Measurements from ENCODE around the gene NUDCD2.

NUDCD2 gene, protein sequence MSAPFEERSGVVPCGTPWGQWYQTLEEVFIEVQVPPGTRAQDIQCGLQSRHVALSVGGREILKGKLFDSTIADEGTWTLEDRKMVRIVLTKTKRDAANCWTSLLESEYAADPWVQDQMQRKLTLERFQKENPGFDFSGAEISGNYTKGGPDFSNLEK

DNA sequence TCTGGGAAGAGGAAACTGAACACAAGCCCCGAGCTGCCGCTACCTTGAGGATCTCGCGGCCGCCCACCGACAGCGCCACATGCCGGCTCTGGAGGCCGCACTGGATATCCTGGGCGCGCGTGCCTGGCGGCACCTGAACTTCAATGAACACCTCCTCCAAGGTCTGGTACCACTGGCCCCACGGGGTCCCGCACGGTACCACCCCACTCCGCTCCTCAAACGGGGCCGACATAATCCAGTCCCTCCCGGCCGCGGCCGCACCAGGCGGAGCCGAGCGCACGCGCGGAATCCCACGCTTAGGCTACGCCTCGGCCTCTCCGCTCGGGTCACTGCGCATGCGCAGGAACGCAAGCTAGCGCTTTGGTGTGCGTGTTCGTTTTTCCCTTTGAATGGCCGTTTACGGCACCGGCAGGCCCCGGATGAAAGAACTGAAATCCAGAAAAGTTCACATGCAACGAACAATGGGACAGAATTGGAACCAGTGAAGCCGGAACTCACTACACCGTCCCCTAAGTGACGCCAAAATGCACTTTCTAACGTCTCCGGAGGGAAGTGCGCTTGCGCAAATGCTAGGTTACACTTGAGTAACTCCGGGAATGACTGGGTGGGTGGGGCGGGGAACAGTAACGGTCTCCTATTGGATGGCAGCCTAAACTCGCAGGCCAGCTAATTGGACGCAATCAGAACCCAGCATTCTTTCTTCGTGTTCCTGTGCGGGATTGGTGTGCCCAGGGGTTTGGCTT lies at the start of gene NUDCD2:
NUDCD2 (minus strand) TSS at position 284 of the 743 bp plus-strand sequence; CDS start at position 232, 52 bp downstream.
- peak; percentile 99 for DNase-seq

- no peak for DNase-seq
Observed at GRCh38 chr5:163509291-163509951, 49.5 kb upstream of the NUDCD2 start.

DNA sequence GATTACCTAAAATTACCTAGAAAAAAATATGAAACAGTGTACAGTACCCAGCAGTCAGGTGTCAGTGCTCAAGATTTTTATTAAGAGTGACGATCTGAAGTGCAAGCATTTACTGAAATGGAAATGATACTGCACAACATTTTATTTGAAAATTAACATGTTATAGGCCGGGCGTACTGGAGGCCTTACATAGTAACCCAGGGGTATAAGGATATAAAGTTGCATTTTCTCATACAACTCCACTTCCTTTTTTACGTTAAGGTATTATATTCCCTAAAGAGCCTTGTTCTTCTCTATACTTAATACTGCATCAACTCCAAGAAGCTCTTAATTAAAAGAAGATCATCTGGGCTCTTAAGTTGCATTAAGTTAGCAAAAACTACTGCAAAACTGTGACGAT lies 48.9 kb upstream of the NUDCD2 start:
- no peak for DNase-seq

- no peak for DNase-seq
Observed at GRCh38 chr5:163506726-163507125, 46.8 kb upstream of the NUDCD2 start.

DNA sequence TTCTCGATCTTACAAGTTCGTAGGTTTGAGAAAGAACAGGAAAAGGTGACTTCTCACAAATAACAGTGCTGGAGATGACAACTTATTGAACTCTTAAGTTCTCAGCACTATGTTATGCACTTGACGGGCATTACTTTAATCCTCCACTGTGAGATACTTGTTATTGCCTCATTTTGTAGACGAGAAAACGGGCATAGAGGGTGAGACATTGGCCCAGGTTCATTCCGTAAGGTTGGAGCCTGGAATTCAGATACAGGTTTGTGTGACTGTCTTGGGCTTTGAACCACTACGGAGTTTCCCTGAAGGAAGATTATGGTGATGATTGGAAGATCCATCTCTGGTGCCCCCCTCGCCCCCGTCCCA lies 46.2 kb upstream of the NUDCD2 start:
- no peak for DNase-seq

GRCh38 chr5:163505368-163506094 lies 45.6 kb upstream of the NUDCD2 start, which contains the start of gene MAT2B:
Gene MAT2B (plus strand): TSS chr5:163505619. CDS start chr5:163505687, 68 bp downstream.
- peak; percentile 83 for DNase-seq

DNA sequence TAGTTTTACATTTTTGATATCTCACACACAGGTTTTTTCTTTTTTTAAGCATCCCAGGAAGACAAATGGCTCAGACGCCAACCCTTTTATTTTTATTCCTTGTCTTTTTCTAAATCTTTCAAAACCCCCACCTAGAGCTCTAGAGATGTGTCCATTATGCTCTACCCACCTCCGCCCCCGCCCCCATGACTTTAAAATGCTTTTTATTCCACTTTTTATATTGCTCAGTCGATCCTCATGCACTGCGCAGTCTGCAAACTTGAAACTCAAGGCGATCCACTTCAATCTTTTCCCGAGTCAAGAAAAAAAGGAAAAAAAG lies 45.1 kb upstream of the NUDCD2 start:
- DNase-seq = no peak

GRCh38 chr5:163504079-163504931 lies 44.4 kb upstream of the NUDCD2 start:
- no peak for DNase-seq

GRCh38 chr5:163503106-163504078 lies 43.5 kb upstream of the NUDCD2 start:
- DNase-seq = peak; percentile 27

DNA sequence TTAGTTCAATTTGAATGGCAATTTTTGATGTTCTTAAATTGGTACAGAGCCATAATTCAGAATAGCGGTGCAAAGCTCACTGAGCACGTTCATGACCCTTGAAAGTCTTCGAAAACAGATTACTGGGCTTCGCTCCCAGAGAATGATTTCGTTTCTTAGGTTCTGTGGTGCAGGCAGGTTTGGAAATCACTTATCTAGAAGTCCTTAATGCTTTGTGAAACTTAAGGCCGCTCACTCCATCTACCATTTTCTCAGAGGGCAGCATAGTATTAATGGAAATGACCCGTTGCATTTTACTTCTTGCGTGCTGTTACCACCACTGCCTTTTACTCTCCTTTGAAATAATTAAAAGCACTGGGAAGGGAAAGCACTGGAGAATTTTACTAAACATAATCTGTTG lies 42.6 kb upstream of the NUDCD2 start:
- DNase-seq = no peak

DNA sequence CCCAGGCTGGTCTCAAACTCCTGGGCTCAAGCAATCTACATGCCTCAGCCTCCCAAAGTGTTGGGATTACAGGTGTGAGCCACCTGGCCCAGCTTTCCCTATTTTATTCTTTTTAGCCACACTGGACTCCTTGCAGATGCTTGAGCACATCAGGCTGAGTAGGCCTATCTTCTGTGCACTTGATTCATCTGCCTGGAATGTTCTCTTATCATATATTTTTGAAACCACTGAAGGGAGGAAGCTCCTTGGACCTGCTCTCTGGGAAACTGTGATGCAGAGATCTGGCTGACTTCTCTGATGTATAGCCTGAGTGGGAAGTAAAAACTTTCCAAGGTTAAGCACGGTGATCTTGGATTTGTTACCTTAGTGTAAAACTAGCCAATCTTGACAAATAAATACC lies 39.0 kb upstream of the NUDCD2 start:
- no peak for DNase-seq

DNA sequence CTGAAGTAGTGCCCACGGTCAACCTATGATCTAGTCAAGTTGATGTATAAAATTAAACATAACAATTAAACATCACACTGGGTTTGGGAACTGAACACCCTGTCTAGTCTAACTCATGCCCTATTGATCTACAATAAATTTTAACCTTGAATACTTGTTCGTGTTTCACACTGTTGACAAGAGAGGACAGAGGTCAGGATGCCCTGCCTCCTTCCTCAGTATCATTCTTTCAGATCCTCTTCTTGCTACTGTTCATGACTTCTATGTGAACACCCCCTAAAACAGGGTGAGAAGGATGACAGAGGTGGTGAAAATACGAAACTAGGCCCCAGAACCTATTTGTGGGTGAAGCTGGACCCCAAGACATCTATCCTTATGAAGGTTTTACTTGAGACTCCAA lies 37.4 kb upstream of the NUDCD2 start:
- DNase-seq = no peak

- no peak for DNase-seq
Observed at GRCh38 chr5:163496286-163496685, 36.4 kb upstream of the NUDCD2 start.

GRCh38 chr5:163489745-163490075 lies 29.8 kb upstream of the NUDCD2 start:
- no peak for DNase-seq

GRCh38 chr5:163489055-163489744 lies 29.3 kb upstream of the NUDCD2 start:
- no peak for DNase-seq

GRCh38 chr5:163478982-163479271 lies 19.0 kb upstream of the NUDCD2 start:
- no peak for DNase-seq

DNA sequence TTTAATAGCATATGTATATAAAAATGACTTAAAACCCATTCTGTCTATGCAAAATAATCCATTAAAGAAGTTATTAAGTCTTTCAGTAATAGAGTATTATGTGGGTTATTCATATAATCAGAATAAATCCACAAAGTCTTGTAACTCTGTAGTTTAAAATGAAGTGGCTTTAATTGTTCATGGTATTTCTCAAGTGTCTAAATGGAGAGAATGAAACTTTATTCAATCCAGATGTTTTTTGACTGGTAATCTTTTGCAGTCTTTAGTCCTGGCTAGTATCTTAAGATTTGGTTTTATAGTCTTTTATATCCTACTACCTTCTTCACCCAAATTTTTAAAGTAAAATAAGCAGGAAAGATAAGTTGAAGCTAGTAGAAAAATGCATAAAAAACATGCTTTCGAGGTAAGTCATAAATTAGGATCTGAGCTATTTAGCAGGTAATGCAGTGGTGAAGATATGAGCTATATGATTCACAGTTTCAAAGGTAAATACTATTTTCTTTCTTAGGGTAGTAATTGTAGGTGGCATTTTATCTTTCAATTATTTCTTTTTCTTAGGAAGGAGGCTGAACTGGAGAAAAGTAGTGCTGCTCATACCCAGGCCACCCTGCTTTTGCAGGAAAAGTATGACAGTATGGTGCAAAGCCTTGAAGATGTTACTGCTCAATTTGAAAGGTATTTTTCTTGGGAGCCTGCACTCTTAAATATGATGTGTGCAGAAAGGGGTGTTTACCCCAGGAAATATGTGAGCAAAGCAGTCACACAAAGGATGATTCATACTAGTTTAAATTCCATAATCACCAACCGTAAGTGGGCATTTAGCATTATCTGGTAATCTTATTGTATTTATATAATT lies 18.5 kb upstream of the NUDCD2 start:
- DNase-seq = no peak

DNA sequence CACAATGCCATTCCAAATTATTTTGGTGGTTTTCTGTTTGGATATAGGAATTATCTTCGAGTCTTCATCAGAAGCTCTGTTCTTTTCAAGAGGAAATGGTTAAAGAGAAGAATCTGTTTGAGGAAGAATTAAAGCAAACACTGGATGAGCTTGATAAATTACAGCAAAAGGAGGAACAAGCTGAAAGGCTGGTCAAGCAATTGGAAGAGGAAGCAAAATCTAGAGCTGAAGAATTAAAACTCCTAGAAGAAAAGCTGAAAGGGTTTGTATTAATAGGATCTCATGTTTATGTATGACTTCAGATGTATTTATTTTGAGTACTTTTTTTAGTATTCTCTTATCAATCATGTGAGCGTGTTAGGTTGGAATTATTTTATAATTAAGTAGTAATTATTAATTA lies 15.5 kb upstream of the NUDCD2 start:
- no peak for DNase-seq

GRCh38 chr5:163473635-163474243 lies 13.8 kb upstream of the NUDCD2 start:
- no peak for DNase-seq

DNA sequence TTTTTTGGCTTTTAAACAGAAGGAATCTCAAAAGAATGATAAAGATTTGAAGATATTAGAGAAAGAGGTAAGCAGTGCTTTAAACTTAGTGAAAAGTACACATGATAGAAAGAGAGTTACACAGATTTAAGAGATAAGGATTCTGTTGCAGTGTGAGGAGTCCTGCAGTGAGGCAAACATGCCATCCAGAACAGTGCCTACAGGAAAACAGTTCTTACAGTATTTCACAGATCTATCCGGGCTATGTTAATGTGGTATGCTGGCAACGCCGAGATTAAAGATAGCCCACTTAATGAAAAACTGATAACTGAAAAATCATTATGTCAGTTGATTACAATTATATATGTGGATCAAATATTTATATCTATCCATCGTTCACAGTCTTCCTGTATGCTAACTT lies 7.8 kb upstream of the NUDCD2 start:
- no peak for DNase-seq
